Loucy (cell line): ENCODE results near the gene LUZP1.

Experiments
- CTCF ChIP-seq: fragments of 200-600 bp; sonication (generic); conservative IDR thresholded peaks from 2 replicates; pipeline ENCODE4 v1.5.1; 2014; ENCODE audit warnings: mild to moderate bottlenecking, antibody characterized with exemption, low read length
- EZH2phosphoT487 ChIP-seq: fragments of 200-600 bp; IDR thresholded peaks from 2 replicates; pipeline ENCODE4 v1.6.1; 2018; ENCODE audit warnings: antibody characterized with exemption, mild to moderate bottlenecking, moderate library complexity, borderline replicate concordance

- TF ChIP-seq CTCF (no peak), EZH2phosphoT487 (no peak)
These were observed 128.1 kb downstream of the LUZP1 start for GRCh38 chr1:23040509-23040908.
